HL-60 (cell line): Measurements from ENCODE around the gene TMEM217.
"Not testable (repeated sequence)": the region's sequence is repeated elsewhere in the genome, so short reads cannot be mapped to it uniquely, and the experiment has no call there.

Experiments
- DNase-seq, 2 experiments: peaks; one replicate each; pipeline ENCODE4 v3.0.0-alpha.2; 2010 to 2020; ENCODE audit warnings: low read depth in 1 of 2, low spot score in 1 of 2
- H3K27ac ChIP-seq: fragments of 250-450 bp; sonication (Bioruptor Pico); replicated peaks from 2 replicates; pipeline ENCODE4 v1.5.1; 2020; ENCODE audit warnings: mild to moderate bottlenecking, moderate library complexity
- H3K27me3 ChIP-seq: fragments of 250-450 bp; sonication (Bioruptor Pico); 2 replicates; pipeline ENCODE4 v1.5.1; 2021; ENCODE audit warnings: mild to moderate bottlenecking, moderate library complexity; ENCODE audit not compliant: insufficient read depth, poor library complexity, severe bottlenecking
- H3K4me3 ChIP-seq: replicated peaks from 2 replicates; pipeline ENCODE4 v1.5.1; 2011; ENCODE audit warnings: mild to moderate bottlenecking, control low read depth, low read length; ENCODE audit not compliant: insufficient read depth
- CTCF ChIP-seq: IDR thresholded peaks from one replicate; pipeline ENCODE4 v1.5.1; 2011; ENCODE audit warnings: low read length, control low read depth, inconsistent platforms; ENCODE audit not compliant: insufficient read depth
- GABPA ChIP-seq: IDR thresholded peaks from 2 replicates; pipeline ENCODE4 v1.6.1; 2012; ENCODE audit warnings: low read depth
- POLR2AphosphoS5 ChIP-seq: IDR thresholded peaks from 2 replicates; pipeline ENCODE4 v1.6.1; 2012; ENCODE audit warnings: low read depth
- SPI1 ChIP-seq: IDR thresholded peaks from 2 replicates; pipeline ENCODE4 v1.6.1; 2012; ENCODE audit warnings: low read depth, mild to moderate bottlenecking, borderline replicate concordance
- TF ChIP-seq, protein P1 (sequence below): IDR thresholded peaks from 2 replicates; pipeline ENCODE4 v1.6.1; 2012; ENCODE audit warnings: low read depth; ENCODE audit not compliant: insufficient replicate concordance

Gene TMEM217

GRCh38 chr6:37185949-37186720, 71.8 kb downstream of the TMEM217 start:
- peak in 1 of 2 experiments; percentile 55 for DNase-seq

GRCh38 chr6:37182736-37183590, 75.0 kb downstream of the TMEM217 start:
- Histone ChIP-seq H3K4me3 (no peak overlapping the region), H3K27ac (peak overlapping the region; percentile 78), H3K27me3 (no peaks in the 10 kb centered on the region)
- DNase-seq: peak in 1 of 2 experiments; percentile 98
- TF ChIP-seq GABPA: no peak
- TF ChIP-seq, protein P1, sequence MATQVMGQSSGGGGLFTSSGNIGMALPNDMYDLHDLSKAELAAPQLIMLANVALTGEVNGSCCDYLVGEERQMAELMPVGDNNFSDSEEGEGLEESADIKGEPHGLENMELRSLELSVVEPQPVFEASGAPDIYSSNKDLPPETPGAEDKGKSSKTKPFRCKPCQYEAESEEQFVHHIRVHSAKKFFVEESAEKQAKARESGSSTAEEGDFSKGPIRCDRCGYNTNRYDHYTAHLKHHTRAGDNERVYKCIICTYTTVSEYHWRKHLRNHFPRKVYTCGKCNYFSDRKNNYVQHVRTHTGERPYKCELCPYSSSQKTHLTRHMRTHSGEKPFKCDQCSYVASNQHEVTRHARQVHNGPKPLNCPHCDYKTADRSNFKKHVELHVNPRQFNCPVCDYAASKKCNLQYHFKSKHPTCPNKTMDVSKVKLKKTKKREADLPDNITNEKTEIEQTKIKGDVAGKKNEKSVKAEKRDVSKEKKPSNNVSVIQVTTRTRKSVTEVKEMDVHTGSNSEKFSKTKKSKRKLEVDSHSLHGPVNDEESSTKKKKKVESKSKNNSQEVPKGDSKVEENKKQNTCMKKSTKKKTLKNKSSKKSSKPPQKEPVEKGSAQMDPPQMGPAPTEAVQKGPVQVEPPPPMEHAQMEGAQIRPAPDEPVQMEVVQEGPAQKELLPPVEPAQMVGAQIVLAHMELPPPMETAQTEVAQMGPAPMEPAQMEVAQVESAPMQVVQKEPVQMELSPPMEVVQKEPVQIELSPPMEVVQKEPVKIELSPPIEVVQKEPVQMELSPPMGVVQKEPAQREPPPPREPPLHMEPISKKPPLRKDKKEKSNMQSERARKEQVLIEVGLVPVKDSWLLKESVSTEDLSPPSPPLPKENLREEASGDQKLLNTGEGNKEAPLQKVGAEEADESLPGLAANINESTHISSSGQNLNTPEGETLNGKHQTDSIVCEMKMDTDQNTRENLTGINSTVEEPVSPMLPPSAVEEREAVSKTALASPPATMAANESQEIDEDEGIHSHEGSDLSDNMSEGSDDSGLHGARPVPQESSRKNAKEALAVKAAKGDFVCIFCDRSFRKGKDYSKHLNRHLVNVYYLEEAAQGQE: no peak
- TF ChIP-seq POLR2AphosphoS5: peak; percentile 90
- TF ChIP-seq SPI1: peak; percentile 98
- no peak for TF ChIP-seq CTCF

More at GRCh38 chr6:37185949-37186720, 71.8 kb downstream of the TMEM217 start:
- H3K4me3 ChIP-seq, H3K27me3 ChIP-seq: not testable (repeated sequence)
- TF ChIP-seq SPI1: peak; percentile 46; the same call in 1 of the 2 replicates
- H3K27ac ChIP-seq: peak overlapping the region; percentile 46

GRCh38 chr6:37180610-37181009, 77.3 kb downstream of the TMEM217 start:
- not testable (repeated sequence) for H3K27me3 ChIP-seq, H3K4me3 ChIP-seq, DNase-seq, H3K27ac ChIP-seq

- no peak for DNase-seq
- no peaks in the 10 kb centered on the region for H3K27me3 ChIP-seq
- TF ChIP-seq, protein P1: no peak
- TF ChIP-seq GABPA (no peak), POLR2AphosphoS5 (no peak), SPI1 (no peak), CTCF (no peak)
- H3K4me3 ChIP-seq: no peak overlapping the region
- H3K27ac ChIP-seq: no peak overlapping the region
These were observed 77.9 kb downstream of the TMEM217 start for GRCh38 chr6:37180075-37180474.
